RWPE1 (cell line): Measurements from ENCODE around the gene UTS2R.

Source experiments
- CTCF ChIA-PET: fragments of 350-600 bp; sonication (Branson Sonifier 250); formaldehyde crosslinking; extraction: SDS; loops from one replicate; lab custom pipeline; 2021; lab: Yijun Ruan, JAX
- POLR2A ChIA-PET: fragments of 400-600 bp; formaldehyde crosslinking; extraction: SDS; loops from one replicate; lab custom pipeline; 2020; ENCODE audit warnings: antibody characterized with exemption; ENCODE audit not compliant: low non-redundant PET; lab: Yijun Ruan, JAX
- DNase-seq: peaks from one replicate; pipeline ENCODE4 v3.0.0; 2012; ENCODE audit warnings: low spot score
- H3K27ac ChIP-seq: fragments of 450-650 bp; 2 replicates; pipeline ENCODE4 v1.5.1; 2017
- TF ChIP-seq, protein P1 (sequence below): fragments of 450-650 bp; conservative IDR thresholded peaks from 2 replicates; pipeline ENCODE4 v1.5.1; 2017; ENCODE audit warnings: low read depth, mild to moderate bottlenecking

UTS2R gene

DNA sequence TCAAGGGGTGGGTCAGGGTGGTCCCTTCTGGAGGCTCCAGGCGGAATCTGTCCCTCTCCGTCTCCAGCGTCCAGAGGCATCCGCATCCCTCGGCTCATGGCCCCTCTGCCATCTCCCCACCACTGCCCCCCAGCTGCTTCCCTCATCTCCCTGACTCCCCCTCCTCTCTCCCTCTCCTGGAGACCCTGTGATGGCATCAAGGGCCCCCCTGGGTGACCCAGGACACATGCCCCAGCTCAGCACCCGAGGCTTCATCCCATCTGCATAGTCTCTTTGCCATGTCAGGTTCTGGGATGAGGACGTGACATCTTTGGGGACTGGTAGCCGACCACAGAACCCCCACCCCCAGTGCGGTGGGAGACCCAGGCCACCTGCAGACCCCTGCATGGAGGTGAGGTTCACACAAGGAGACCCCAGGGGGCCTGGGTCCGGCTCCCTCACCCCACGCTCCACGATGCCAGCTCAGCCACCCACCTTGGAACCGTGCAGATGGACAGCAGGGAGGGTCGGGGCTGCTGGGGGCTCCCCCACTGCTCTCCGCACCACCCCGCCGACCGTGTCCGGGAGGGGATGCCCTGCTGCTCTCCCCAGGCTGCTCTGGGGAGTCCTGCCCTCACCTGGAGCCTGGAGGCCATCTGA lies 41.8 kb upstream of the UTS2R start:
- H3K27ac ChIP-seq: peak overlapping the region; percentile 90
- ChIA-PET CTCF (interaction anchor here (0.6 to 1.1 kb wide), 2 partner anchors 31 to 39 kb away, joined by 3 to 5 read pairs; no protein-coding TSS in a partner anchor), POLR2A (no interaction called here)
- TF ChIP-seq, protein P1, sequence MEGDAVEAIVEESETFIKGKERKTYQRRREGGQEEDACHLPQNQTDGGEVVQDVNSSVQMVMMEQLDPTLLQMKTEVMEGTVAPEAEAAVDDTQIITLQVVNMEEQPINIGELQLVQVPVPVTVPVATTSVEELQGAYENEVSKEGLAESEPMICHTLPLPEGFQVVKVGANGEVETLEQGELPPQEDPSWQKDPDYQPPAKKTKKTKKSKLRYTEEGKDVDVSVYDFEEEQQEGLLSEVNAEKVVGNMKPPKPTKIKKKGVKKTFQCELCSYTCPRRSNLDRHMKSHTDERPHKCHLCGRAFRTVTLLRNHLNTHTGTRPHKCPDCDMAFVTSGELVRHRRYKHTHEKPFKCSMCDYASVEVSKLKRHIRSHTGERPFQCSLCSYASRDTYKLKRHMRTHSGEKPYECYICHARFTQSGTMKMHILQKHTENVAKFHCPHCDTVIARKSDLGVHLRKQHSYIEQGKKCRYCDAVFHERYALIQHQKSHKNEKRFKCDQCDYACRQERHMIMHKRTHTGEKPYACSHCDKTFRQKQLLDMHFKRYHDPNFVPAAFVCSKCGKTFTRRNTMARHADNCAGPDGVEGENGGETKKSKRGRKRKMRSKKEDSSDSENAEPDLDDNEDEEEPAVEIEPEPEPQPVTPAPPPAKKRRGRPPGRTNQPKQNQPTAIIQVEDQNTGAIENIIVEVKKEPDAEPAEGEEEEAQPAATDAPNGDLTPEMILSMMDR: no peak
- no peak for DNase-seq

DNA sequence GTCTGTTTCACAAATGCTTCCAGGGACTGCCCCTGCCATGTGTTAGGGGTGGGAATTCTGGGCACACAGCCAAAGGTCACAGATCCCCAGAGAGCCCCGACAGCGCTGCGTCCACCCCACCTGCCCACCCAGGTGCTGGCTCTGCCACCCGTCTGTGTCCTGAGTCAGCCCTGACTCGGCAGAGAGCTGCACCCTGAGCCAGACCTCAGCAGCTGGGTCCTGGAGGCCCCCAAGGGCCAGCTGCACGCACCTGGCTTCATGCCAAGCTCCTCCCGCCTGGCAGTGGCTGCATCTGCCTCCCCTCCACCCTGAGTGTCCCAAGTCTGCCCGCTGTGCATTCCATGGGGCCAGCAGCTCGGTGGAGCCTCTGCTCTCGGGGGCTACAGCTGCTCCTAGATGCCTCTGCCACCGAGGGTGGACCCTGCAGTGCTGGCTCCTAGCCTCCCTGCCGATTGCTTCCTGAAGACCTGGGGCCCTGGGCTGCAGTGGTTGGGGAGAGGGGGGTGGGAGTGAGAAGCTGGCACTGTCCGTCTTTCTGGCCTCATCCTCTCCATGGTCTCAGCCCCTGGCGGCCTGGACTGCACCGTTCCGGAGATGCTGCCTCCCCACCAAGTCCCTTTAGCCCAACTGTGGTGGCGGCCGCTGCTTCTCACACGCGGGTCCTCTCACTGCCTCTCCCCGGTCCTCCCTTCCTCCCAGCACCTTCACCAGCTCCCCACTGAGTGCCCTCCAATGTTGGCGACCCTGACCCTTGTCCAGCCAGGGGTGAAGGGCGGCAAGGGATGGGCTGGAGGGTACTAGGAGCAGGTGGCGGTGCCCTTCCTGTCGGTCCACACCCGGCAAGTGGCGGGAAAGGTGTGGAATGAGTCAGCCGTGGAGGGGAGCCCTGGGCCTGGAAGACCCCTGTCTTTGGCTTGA lies 41.0 kb upstream of the UTS2R start:
- ChIA-PET CTCF (interaction anchor here (0.6 to 1.1 kb wide), 2 partner anchors 32 to 38 kb away, joined by 3 to 5 read pairs; no protein-coding TSS in a partner anchor), POLR2A (no interaction called here)
- H3K27ac ChIP-seq: peak overlapping the region; percentile 90
- DNase-seq: peak; percentile 71
- TF ChIP-seq, protein P1: no peak

DNA sequence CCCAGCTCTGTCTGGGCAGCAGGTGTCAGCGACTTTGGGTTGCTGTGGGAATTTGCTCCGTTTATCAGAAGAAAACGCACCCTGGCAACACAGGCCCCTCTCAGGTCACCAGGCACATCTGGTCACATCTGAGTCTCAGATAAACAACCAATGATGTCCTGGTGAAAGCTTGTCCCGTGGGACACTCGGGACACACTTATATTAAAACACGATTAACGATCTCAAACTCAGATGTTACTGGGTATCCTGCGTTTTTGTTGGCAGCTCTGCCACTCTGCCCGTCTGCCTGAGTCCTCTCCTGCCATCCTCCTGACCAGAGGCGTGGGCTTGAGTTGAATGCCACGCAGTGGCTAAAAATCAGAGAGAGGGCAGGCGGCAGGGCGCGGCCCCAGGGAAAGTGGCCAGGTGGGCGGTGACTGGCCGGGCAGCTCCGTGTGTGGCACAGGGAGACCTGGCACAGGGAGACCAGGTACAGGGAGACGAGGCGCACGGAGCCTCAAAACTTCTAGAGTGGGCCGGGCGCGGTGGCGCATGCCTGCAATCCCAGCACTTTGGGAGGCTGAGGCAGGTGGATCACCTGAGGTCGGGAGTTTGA lies 40.1 kb upstream of the UTS2R start:
- ChIA-PET POLR2A (no interaction called here), CTCF (interaction anchor here (0.8 kb wide), 2 partner anchors 30 to 95 kb away, joined by 3 read pairs; no protein-coding TSS in a partner anchor)
- H3K27ac ChIP-seq: peak overlapping the region; percentile 90
- no peak for DNase-seq
- TF ChIP-seq, protein P1: no peak

DNA sequence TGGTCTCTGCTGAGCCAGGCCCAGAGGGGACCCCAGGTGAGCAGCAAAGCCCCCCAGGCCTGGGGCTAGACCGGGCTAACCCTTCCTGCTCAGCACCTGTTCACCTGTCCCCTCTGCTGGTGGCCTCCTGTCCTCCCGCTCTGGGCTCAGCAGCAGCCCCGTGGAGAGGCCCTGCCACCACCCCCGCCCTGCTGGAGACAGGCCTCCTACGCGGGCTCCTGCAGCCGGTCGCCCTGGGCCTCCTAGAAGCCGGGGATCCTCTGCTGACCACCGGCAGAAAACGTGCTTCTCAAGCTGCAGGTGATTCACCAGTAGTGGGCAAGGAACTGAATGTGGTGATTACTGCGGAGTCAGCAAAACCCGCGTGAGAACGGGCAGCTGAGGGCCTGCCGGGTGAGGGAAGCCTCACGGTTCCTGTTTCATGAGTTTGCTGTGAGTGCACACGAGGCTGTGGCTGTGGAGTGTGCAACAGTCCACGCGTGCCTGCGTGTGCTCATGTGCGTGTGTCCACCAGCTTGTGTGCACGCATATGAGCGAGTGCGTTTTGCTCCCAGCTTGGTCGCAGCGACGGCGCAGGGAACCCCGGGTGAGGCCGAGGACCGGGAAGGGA lies 38.8 kb upstream of the UTS2R start:
- ChIA-PET CTCF (interaction anchor here (0.6 kb wide), 2 partner anchors 75 to 287 kb away, joined by 3 to 5 read pairs; no protein-coding TSS in a partner anchor), POLR2A (interaction anchor here (0.5 kb wide), 1 partner anchor 325 kb away, joined by 3 read pairs; no protein-coding TSS in a partner anchor)
- TF ChIP-seq, protein P1: no peak
- DNase-seq: peak; percentile 64
- H3K27ac ChIP-seq: peak overlapping the region; percentile 90

DNA sequence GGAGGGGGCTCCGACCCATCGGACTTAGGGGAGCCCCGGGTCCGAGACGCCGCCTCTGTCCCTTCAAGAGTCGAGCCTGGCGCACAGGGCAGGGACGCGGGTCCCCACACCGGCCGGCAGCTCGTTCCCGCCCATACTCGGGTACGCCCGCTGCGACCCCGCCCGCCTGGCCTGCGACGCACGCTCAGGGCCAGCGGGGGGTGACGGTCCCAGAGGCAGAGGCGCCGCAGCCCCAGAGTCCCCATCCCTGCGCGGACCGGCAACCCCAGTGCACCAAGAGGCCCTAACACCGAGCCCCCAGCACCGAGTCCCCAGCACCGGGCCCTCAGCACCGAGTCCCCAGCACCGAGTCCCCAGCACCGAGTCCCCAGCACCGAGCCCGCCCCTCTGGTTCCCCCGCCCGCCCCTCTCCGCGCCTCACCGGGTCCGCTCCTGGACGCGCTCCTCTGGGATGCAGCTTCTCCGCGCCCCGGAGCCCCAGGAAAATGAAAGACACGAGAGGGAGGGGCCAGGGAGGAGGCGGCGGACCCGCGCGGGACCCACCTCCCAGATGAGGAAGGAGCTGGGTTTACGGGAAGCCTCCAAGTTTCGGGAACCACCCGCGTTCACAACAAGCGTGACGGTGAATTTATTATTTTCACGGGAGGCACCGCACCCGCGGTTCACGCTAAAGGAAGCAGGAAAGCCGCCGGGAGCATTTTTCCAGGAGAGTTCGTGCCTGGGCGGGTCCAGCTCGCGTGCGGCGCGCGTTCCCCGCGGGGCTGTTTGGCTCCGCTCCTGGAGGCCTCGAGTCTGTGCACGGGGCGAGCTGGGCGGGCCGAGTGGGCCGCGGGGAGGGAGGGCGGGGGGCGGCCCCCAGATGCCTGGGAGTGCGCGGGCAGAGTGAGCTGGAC lies 38.0 kb upstream of the UTS2R start, which contains the start of gene SECTM1:
TSS of gene SECTM1 (minus strand) at position 488 of the 893 bp plus-strand sequence. CDS start 6,526 bp downstream, outside the sequence.
- ChIA-PET CTCF (interaction anchor here (0.6 kb wide), 2 partner anchors 74 to 287 kb away, joined by 3 to 5 read pairs; no protein-coding TSS in a partner anchor), POLR2A (interaction anchor here (0.5 to 1.0 kb wide), 5 partner anchors 9 to 324 kb away, joined by 3 to 4 read pairs (median 3); no protein-coding TSS in a partner anchor)
- TF ChIP-seq, protein P1: no peak
- peak within 1 kb of the TSS; percentile 90 for H3K27ac ChIP-seq
- DNase-seq: peak; percentile 50
